ENCODE results near the gene NACC1.
A peak's percentile ranks its signal among the peaks of the same experiment; 100 is the strongest.
"Not testable (repeated sequence)": the region's sequence is repeated elsewhere in the genome, so short reads cannot be mapped to it uniquely, and the experiment has no call there.

NACC1 gene

DNA sequence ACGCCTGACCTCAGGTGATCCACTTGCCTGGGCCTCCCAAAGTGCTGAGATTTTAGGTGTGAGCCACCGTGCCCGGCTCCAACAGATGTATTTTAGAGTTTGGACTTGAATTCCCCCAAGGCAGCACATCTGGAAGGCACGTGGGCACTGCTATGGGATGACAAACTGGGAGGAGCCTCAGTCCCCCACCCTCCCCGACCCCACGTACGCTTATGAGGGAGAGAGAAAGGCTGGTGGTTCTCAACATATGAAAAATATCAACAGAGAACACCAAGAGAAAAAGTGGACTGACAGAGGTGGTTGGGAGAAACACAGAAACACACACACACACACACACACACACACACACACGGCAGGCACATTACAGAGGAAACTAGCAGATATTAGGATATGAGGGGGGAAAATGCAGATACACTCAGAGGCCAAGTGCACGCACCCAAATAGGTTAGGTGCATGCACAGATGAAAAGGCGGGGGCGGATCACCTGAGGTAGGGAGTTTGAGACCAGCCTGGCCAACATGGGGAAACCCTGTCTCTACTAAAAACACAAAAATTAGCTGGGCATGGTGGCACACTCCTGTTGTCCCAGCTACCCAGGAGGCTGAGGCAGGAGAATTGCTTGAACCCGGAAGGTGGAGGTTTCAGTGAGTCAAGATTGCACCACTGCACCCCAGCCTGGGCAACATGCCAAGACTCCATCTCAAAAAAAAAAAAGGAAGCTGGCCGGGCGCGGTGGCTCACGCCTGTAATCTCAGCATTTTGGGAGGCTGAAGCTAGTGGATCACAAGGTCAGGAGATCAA lies 28.9 kb downstream of the NACC1 start:
- DNase-seq (ENCODE audit: low read depth), result no peak

DNA sequence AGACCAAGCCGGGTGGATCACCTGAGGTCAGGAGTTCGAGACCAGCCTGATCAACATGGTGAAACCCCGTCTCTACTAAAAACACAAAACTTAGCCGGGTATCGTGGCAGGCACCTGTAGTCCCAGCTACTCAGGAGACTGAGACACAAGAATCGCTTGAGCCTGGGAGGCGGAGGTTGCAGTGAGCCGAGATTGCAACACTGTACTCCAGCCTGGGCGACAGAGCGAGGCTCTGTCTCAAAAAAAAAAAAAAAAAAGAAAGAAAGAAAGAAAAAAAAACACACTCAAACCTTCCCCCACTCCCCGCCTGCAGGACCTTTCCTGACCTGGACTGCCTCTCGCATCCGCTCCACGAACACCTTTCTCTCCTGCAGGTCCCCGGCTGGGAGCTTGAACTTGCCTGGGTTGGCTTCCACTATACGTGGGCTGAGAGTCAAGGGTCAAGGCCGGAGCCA lies 31.1 kb downstream of the NACC1 start:
- DNase-seq (ENCODE audit: low read depth), result not testable (repeated sequence)

DNA sequence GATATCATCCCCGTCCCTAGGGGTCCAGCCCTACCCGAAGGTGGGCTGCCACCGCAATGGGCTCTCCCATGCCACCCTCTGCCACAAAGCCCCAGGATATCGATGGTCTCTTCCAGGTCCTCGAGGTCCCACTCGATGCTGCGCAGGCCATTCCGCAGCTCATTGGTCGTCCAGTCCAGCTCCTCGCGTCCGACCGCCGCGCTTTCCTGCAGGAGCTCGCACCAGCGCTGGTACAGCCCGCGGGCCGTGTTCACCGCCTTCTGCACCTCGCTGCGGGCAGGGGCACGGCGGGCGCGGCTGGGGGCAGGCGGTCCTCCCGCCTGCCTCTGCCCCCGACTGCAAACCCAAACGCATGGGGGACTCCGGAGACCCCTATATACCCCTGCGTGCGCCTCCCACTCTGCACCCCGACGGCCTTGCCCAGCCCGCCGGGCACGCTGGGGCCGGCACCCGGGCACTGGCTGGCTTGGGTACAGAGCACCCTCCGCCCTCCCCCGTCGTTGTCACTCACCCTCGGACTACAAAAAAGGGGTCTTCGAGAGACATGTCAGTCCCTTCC lies 31.6 kb downstream of the NACC1 start:
- DNase-seq (ENCODE audit: low read depth), result no peak

DNA sequence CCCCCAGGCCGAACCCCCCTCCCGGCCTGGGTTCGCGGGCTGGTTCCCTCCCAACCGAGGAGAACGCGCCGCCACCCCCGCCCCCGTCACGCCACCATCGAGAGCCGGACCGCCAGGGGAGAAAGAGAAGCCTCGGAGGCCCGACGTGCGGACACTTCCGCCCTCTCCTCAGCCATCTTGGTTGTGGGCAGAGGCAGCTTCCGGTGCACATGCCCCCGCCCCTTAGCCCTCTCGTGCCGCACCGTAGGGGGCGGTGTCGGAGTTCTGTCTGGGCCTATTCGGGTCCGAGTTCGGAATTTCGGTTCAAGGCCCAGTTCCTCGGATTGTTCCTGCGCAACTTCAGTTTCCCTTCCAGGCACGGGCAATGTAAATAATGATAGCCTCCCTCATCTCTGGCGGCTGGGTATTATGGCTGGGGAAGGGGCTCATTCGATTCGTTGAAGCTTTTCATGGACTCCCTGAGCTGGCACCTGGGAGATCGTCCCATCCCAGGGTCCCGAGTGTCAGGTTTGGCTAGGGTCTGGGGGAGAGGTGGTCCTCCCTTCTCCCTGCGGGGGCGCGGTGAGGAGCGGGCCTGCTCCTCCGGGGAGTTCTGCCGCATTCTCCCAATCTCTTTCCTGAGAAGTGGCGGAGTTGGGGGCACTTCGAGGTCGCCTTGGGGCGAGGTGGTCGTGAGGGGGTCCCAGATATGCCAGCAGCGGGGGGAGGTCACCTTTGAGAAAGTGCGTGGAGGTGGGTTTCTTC lies 32.3 kb downstream of the NACC1 start, which contains the start of the genes IER2 and STX10:
TSS of gene IER2 (plus strand) at position 225 of the 744 bp plus-strand sequence. CDS start 2,776 bp downstream, outside the sequence.
TSS of gene STX10 (minus strand) at position 189 of the 744 bp plus-strand sequence. CDS start 202 bp downstream, outside the sequence.
- DNase-seq (ENCODE audit: low read depth), result peak; percentile 90

DNA sequence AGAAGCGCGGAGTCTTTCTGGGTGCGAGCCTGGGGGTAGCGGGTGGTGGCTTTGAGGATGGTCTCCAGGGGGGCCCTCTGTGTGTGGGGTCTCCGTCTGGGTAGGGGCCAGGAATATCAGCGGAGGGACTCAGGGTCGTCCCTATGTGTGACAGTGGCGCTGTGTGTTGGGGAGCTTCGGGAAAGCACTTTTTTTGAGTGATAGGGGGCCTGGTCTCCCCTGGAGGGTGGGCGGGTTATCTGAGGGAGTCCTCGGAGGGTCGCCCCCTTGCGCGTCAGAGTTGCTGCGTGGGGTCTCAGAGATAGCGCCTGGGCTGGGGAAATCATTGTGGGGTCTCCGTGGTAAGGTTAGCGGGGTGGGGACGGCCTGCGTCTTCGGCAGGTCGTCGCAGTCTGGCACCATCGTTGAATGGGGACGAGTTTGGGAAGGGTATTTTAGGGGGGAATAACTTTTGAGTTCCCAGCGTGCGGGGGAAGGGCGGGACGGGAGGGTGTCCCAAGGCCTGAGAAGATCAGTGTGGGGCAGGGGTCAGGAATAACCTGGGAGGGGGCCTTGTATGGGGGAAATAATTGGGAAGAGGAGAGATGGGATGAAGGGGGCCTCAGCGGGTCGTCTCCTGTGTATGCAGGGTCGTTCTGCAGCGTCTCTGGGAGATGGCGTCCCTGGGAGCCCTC lies 33.0 kb downstream of the NACC1 start:
- DNase-seq (ENCODE audit: low read depth), result no peak

DNA sequence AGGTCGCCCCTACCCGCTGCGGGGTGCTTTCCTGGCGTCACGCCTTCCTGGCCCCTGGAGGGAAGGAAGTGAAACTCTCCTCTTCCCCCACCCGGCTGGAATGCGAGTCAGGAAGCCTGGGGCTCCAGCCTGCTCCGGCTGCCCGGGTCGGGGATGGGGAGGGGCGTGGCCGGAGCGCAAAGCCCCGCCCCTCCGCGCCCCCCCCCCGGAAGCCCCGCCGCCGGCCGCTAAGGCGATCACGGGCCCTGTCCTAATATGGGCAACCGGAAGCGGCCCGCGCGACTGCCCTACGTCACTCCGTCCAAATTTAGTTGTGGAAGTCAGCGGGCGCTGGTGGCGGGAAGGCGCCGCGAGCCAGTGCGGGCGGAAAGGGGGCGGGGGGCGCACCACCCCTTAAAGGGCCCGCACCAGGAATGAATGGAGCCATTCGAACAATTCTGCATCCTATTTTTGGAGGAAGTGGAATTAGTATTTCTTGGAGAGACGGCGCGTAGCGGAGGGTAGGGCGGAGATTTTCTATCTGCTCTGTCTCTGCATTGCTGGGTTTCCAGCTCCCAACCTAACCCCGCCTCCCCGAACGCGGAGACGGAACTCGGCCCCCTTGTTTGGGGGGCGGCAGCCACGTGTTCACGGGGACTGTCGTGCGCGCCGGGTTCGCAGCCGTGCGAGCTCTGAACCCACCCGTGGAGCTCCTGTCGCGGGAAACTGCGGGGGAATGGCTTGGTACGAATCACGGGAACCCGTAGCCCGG lies 33.7 kb downstream of the NACC1 start:
- DNase-seq (ENCODE audit: low read depth), result peak; percentile 94

DNA sequence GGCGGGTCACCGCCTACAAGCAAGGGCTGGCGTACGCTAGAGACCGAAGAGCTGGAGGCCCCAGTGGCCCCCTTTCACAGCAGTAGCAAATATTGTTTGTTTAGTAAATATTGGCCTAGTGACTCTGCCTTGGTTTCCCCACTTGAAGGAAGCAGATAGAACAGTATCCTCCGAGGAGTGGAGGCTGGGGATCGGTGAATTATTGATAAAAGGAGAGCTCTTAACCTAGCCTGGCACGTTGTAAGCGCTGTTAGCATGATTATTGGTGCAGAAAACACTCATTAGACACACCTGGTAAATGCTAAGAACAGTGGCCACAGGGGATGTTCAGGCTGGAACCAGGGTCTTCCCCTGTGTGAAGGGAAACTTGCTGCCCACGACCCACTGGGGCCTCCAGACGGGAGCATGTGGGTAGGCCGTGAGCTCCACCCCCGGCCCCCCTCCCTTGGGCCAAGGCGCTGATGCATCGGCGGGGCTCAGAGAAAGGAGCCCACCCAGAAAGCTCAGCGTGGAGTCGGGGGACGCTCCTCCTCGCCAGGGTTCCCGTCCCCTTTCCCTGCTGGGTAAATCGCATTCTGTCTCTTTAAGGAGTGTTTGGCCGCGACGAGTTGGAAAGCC lies 34.4 kb downstream of the NACC1 start:
- DNase-seq (ENCODE audit: low read depth), result no peak

DNA sequence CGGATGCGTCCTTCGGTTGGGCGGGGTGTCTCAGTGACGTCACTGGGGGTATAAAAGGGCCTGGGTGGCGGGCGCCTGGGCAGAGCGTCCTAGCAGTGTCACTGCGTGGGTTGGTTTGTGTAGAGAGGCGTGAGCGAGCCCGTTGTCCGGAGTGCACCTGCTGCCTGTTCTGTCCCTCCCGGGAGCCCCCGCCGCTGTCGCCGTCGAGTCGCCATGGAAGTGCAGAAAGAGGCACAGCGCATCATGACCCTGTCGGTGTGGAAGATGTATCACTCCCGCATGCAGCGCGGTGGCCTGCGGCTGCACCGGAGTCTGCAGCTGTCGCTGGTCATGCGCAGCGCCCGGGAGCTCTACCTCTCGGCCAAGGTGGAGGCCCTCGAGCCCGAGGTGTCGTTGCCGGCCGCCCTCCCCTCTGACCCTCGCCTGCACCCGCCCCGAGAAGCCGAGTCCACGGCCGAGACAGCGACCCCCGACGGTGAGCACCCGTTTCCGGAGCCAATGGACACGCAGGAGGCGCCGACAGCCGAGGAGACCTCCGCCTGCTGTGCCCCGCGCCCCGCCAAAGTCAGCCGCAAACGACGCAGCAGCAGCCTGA lies 35.0 kb downstream of the NACC1 start:
- DNase-seq (ENCODE audit: low read depth), result peak; percentile 95

DNA sequence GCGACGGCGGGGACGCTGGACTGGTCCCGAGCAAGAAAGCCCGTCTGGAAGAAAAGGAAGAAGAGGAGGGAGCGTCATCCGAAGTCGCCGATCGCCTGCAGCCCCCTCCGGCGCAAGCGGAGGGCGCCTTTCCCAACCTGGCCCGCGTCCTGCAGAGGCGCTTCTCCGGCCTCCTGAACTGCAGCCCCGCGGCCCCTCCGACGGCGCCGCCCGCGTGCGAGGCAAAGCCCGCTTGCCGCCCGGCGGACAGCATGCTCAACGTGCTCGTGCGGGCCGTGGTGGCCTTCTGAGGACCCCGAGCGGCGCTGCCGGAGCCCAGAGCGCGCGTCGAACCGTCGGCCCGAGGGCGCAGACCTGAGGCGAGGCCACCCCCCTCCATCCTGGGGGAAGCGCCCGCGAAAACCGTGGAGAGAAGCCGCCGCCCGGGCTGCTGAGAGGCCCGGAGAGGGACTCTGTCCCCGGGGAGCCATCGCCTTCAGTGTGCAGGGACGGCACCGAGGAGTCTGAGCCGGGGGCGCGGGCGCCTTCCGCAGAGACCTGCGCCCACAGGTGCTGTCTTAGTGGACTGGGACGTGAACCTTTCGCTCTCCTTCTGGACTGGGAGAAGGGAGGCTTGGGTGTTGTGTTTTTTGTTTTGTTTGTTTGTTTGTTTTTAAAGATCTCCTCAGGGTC lies 35.6 kb downstream of the NACC1 start:
- no peak for DNase-seq (ENCODE audit: low read depth)

DNA sequence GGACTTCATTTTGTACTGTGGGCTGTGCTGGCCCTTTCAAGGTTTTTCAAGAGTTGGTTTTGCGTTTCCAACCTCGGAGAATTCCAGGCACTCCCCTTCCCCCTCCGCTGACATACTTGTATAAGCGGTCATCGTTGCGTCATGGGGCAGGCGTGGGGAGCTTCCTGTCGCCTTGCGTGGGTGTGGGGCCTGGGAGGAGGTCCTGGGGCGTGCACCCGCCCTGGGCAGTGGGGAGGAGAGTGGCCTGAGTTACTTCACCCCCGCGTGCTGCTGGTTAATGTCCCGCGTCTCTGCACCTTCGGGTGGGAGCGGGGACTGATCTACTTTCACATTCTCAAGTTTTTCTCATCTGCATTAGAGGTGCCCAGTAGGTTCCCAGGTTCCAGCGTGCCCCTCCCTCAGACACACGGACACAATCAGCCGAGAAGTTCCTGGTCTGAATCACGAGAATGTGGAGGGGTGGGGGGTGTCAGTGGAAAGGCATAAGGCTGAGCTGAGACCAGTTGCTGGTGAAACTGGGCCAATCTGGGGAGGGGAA lies 36.2 kb downstream of the NACC1 start:
- no peak for DNase-seq (ENCODE audit: low read depth)

DNA sequence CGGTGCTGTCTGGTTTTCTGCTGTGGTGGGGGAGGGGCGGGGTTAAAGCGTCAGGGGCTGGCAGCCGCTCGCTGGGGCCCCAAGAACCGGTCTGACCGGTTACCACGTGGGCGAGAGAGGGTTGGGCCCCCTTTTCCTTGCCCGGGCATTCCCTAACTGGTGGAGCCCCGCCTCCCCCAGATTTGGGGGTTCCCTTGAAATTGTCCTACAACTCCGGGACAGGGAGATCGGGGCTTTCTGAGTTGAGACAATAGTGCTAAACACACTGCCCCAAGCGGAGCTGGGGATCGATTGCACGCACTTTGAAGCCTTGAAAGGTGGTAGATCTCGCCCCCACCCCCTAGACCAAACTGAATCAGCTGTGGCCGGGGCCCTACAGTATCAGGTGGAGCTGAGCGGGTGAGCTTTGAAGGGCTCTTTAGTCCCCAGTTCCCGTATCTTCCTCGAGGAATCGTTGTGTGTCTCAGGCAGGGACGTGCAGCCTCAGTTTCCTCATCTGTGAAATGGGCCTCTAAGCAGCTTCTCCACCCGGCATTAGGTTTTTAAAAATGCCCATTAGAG lies 36.9 kb downstream of the NACC1 start:
- DNase-seq (ENCODE audit: low read depth), result peak; percentile 70

DNA sequence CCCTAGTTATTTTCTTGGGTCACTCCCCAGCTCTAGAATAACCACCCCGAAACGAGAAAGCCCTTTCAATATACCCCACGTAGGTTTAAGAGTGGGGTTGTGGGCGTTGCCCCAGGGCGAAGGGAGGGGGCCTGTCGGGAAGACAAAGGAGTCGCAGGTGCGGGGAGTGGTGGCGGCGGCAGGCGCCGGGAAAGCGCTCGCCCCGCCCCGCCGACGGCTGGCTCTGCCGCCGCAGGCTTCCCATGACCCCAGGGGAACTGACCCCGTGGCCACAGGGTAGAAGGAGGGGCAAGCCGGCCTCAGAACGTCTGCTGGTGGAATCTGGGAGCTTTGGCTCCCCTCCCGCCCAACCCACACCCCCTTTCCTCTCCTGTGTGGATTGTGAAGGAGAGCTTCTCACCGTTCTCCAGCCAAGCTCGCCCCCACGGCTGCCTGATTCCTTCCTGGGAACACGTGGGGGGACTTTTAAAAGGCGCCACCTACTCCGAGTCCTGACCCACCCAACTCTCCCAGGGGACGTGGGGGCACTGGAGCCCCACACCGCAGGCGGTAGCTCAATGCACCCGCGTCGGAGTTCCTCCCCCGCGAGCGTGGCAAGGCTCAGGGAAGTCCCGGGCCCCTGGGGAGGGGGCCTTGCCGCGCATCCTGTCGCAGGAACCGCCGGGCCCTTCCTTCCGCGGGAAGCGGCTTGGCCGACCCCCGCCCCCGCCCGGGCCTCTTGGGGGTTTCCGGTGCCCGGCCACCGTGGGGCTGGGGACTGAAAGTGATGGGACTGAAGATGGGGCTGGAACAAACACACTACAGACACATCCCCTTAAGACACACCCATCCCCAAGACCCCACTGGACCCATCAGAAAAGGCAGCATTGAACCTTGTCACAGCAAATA lies 37.7 kb downstream of the NACC1 start:
- DNase-seq (ENCODE audit: low read depth), result peak; percentile 54

DNA sequence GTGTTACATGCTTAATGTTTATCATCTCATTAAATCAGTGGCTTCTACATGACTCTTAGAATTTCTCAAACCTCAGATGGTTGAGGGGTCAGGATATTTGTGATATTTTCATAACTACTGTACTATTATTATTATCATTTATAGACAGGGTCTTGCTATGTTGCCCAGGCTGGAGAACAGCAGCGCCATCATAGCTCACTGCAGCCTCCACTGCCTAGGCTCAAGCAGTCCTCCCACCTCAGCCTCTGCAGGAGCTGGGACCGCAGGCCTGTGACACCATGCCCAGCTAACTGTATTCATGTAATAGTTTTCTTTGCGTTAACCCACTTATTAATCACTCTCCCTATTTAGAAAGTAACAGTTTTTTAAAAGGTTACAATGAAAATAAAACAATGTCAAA lies 41.6 kb downstream of the NACC1 start:
- DNase-seq (ENCODE audit: low read depth), result no peak

DNA sequence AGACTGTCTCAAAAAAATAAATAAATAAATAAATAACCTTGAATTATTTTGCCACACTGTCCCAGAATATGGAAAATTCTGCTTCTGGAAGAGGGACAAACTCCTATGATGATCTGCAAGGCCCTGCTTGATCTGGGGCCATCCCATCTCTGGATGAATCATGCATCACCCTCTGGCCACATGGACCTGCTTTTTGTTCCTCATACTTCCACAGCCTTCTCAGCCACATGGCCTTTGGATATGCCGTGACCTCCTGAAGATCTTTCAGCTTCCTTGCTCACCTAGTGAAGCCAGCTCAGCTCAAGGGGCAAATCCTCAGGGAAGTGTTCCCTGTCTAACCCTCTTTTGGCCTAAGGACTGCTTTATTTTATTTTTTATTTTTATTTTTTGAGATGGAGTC lies 42.5 kb downstream of the NACC1 start:
- no peak for DNase-seq (ENCODE audit: low read depth)

DNA sequence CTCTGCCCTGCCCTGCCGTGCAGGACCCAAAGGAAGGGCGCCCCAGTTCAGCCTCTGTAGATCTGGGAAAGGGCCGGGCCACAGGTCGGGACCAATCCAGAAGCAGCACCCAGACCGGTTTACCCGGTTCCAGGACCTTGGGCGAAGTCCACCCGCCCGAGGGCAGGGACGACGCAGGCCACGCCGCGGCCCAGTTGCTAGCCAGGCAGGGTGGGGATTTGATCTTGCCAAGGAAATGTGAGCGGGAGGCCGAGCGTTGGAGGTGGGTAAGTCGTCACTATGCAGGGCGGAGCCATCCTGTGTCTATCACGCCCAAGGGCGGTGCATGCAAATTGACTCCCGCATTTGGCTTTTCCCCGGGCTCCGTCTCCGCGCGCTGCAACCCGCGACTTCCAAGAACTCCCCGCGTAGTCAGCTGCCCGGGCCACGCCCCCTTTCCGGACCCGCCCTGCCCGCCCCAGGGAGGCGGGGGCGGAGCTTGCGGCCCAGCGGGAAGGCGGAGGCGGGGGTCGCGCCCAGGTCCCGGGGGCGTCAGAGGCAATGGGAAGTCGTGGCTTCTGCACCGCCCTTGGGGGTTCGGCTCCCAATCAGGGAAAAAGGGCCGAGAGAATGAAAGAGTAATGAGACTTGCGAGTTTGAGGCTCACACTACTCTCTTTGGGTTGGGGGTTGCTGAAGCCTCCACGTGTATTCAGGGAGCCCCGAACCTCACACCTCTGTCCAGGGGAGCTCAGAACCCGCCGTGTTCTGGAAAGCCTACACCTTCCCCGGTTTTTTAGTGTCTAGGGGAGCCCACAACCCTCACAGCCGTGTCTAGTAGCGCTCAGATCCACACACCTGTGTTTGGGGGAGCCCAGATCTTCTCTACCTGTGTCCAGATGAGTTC lies 44.9 kb downstream of the NACC1 start:
- peak; percentile 78 for DNase-seq (ENCODE audit: low read depth)

DNA sequence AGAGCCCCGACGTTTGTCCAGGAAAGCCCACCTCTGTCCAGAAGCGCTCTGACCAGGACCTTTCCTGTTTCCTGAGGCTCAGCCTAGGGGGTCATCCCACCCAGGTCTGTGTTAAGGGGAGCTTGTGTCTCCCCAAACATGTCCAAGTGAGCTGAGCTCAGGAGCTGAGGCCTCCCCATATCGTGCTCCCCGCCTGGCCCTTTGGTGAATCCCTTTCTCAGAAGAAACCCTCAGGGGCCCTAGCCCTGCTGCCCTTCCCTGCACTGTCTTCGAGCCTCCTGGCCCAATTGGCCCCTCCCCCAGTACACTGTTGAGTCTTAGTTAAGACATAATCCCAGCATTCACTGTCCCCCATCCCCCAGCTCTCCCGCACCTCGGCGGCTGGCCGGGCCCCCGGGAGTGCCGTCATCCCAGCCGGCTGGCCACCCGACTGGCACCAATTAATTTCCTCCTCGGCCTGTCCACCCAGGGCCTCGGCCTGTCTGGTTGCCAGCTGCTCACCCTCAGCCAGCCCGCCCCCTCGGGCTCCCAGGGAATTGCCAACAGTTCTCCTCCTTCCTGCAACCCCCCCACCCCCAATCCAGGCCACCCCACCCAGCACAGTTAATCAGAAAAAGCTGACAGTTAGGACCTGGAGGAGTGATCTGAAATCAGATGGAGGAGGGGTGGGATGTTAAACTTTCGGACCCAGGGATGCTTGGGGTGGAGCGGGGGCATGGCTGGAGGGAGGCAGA lies 45.7 kb downstream of the NACC1 start:
- peak; percentile 11 for DNase-seq (ENCODE audit: low read depth)
